Small intestine (tissue), 7 donors: ENCODE measurements around the gene RFX4. TPM values are rescaled to one million over a fixed set of nuclear protein-coding genes. Genes with fewer than 3 reads are reported as not detected.

ENCODE experiments used
- DNase-seq, 2 donors: peaks; one replicate each; pipeline versions ENCODE4 v3.0.0 to v3.0.0-alpha.2; 2013
- FAIRE-seq: peaks from 2 replicates; lab custom pipeline; 2012; peaks lifted over from hg19 to GRCh38; lab: Jason Lieb, UNC
- H3K27ac ChIP-seq, 3 donors: one replicate each; pipeline ENCODE4 v1.5.1; 2013; ENCODE audit warnings: low read length in 2 of 3, mild to moderate bottlenecking in 2 of 3, control low read depth in 1 of 3, inconsistent platforms in 1 of 3, low read depth in 1 of 3, moderate library complexity in 1 of 3
- H3K27me3 ChIP-seq, 3 donors: one replicate each; pipeline ENCODE4 v1.6.1; 2013; ENCODE audit warnings: low read length in 3 of 3, inconsistent platforms in 1 of 3; ENCODE audit not compliant: control insufficient read depth in 3 of 3, insufficient read depth in 3 of 3
- H3K36me3 ChIP-seq, 3 donors: one replicate each; pipeline ENCODE4 v1.6.1; 2013; ENCODE audit warnings: low read length in 3 of 3, inconsistent platforms in 1 of 3, low read depth in 1 of 3, mild to moderate bottlenecking in 1 of 3, moderate library complexity in 1 of 3; ENCODE audit not compliant: control insufficient read depth in 3 of 3, insufficient read depth in 2 of 3
- H3K4me1 ChIP-seq, 3 donors: one replicate each; pipeline ENCODE4 v1.6.1; 2013; ENCODE audit warnings: low read length in 2 of 3, inconsistent platforms in 1 of 3, low read depth in 1 of 3, mild to moderate bottlenecking in 1 of 3, moderate library complexity in 1 of 3; ENCODE audit not compliant: control insufficient read depth in 3 of 3, insufficient read depth in 2 of 3
- H3K4me3 ChIP-seq, 3 donors: one replicate each; pipeline ENCODE4 v1.5.1; 2013; ENCODE audit warnings: low read length in 3 of 3, control low read depth in 1 of 3, inconsistent platforms in 1 of 3, low read depth in 1 of 3, mild to moderate bottlenecking in 1 of 3, moderate library complexity in 1 of 3
- H3K9me3 ChIP-seq, 2 donors: one replicate each; pipeline ENCODE4 v1.6.1; 2013; ENCODE audit warnings: low read depth in 1 of 2, low read length in 1 of 2; ENCODE audit not compliant: control insufficient read depth in 2 of 2, insufficient read depth in 1 of 2
- whole genome bisulfite sequencing, 3 donors: extraction: QIAGEN DNeasy Blood & Tissue Kit; methylation state at CpG; one replicate each; pipeline ENCODE4 v1.1.7; 2013; 5-methylcytosine and 5-hydroxymethylcytosine counted together
- polyA plus RNA-seq, 4 donors: library from polyadenylated mRNA; stranded (reverse) in 3 of 4; unstranded in 1 of 4; fragments of 200-250 nt in 3 of 4; fragments of 120-200 nt in 1 of 4; gene quantifications; one replicate each; pipeline versions ENCODE4 v1.2.1 to v1.2.3, GENCODE V29; 2013
- donor health status: healthy with polysubstance abuse.
- donor health status: control.
- donor health status: control.
- donor health status: Bipolar disorder and iron deficiency.
- donor health status: healthy.

The RFX4 gene
- polyA plus RNA-seq, 4 donors = 0.03 to 0.09 TPM; not detected in 2

DNA sequence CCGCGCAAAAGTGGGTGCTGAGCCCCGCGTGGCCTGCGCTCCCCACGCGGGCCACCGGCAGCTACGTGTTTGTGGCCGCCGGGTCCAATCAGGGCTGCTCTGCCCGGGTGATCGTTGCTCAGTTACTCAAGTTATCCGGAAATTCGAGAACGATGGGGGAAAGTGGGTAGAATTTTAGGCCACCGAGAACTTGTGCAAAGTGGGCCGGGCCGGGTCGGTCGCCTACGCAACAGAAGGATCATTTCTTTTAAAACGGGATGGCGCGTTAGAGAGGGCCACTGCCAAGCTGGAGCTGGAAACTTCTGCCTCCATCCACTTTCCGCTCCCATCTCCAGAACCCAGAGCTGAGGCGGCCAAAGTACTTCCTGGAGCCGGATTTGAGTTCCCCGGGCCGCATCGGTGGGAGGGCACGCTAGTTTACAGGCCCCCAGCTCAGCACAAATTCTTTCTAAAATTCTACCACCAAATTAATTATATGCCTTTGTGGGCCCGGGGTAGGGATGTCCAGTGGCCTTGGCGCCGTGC is 3.5 kb downstream of the RFX4 start:
- DNase-seq (no peak), FAIRE-seq (no peak)
- H3K36me3 ChIP-seq = no peaks in the 10 kb centered on the region
- H3K27me3 ChIP-seq = peaks cover 22 to 90% (median 55%) of the 10 kb centered on the region in 3 donors
- no peak overlapping the region for H3K27ac ChIP-seq
- H3K4me3 ChIP-seq = no peak overlapping the region
- 1 to 5% (median 2%) methylated on average over 33 to 35 of the region's 35 CpGs for WGBS, 3 donors
- H3K4me1 ChIP-seq = peaks cover 0 to 13% (median 6%) of the 10 kb centered on the region in 3 donors
- no peaks in the 10 kb centered on the region for H3K9me3 ChIP-seq

DNA sequence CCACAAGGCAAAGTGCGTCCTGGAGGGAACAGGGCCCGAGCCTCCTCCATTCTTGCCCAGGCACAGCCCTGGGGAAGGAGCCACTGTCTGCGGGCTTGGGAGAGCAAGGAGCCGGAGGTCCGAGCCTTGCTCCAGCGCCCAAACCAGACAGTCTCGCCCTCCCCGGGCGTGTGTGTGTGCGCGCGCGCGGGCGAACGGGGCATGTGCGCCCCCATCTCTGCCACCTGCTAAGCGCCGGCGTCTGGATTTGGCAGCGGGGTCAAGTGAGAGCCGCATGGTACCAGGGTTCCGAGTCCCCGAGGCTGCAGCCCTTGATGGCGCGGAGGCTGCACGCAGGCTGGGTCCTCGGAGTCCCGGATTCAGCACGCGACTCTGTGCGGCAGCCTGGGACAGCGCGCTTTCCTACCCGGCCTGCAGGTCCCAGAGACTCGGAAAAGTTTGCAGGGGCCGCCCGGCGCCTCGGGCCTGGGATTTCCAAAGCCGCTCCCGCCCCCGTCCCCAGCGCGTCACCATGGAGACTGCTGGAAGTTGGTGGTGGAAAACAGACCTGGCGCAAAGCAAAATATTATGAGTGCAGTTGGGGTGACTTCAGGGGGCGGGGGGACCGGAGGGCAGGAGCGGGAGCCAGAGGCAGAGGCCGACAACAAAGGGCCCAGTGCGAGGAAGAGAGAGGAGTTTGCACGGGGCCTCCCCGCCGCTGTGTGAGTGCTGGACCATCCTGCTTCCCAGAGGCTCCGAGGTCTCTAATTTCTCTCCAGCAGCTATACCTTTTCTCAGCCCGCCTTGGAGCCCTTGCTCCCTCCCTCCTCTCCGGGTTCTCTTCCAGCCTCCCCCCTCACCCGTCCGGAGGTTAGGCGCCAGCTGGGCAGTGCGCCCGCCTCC is 4.2 kb downstream of the RFX4 start:
- no peak for FAIRE-seq
- Histone ChIP-seq H3K27ac (no peak overlapping the region), H3K4me1 (peaks cover 0 to 13% (median 6%) of the 10 kb centered on the region in 3 donors), H3K36me3 (no peaks in the 10 kb centered on the region), H3K27me3 (peaks cover 22 to 83% (median 53%) of the 10 kb centered on the region in 3 donors), H3K9me3 (no peaks in the 10 kb centered on the region), H3K4me3 (no peak overlapping the region)
- DNase-seq = no peak
- WGBS, 3 donors = 2 to 7% (median 6%) methylated on average over 58 to 62 of the region's 62 CpGs

DNA sequence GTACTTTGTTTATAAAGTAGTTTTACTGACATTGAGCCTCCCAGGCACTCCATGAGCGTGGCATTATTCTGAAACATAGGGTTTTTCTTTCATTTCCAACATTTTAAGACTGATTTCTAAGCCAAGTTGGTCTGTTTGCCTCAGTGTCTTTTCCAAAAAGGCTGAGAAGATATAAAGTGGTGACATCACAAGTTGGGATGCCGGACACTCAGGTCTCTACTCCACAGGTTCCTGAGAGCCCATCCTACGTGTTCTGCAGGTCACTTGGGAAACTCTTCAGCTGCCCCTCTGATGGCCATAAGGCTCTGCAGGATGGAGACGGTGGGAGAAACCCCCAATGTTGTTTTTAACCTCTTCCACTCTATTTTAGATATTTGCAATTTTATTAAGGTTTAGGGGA is 6.0 kb downstream of the RFX4 start:
- 39 to 42% (median 41%) methylated on average over 4 of the region's 4 CpGs for WGBS, 3 donors
- Histone ChIP-seq H3K27me3 (peaks cover 22 to 70% (median 47%) of the 10 kb centered on the region in 3 donors), H3K27ac (no peak overlapping the region), H3K36me3 (no peaks in the 10 kb centered on the region), H3K9me3 (no peaks in the 10 kb centered on the region), H3K4me3 (no peak overlapping the region), H3K4me1 (peaks cover 0 to 6% (median 2%) of the 10 kb centered on the region in 3 donors)
- DNase-seq (no peak), FAIRE-seq (no peak)

DNA sequence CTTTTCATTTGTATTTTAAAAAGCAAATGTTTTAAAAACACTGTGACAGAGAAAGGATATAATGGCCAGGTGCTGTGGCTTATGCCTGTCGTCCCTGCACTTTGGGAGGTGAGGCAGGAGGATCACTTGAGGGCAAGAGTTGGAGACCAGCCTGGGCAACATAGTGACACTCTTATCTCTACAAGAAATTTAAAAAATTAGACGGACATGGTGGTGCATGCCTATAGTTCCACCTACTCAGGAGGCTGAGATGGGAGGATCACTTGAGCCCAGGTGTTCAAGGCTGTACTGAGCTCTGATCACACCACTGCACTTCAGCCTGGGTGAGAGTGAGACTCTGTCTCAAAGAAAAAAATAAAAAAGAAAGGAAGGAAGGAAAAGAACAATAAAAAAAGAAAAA is 7.8 kb downstream of the RFX4 start:
- H3K27me3 ChIP-seq = peaks cover 22 to 66% (median 38%) of the 10 kb centered on the region in 3 donors

DNA sequence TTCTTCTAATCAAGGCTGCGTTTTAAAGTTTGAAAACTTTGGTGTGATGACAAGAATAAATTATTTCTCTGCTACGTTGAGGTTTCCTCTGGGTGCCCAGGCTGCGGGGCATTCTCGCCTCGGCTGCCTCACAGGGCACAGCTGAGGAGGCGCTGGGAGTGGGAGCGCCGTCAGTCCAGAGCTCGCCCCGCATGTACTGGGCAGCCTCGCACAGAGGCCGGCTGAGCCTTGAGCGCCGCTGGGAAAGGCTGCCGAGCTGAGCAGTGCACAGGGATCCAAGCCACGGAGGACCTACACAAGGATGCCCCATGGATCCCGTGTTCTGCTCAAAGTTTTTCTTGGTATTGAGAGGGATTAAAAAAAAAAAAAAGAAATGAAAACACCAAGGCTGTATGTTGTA is 11.6 kb downstream of the RFX4 start:
- Histone ChIP-seq H3K4me3 (no peak overlapping the region), H3K27me3 (peaks cover under 1 to 31% (median 8%) of the 10 kb centered on the region in 3 donors), H3K36me3 (no peaks in the 10 kb centered on the region), H3K27ac (no peak overlapping the region), H3K9me3 (no peaks in the 10 kb centered on the region), H3K4me1 (no peaks in the 10 kb centered on the region)
- 25 to 48% (median 38%) methylated on average over 17 of the region's 17 CpGs for WGBS, 3 donors
- no peak for DNase-seq
- FAIRE-seq = no peak

More for the DNA sequence above, 7.8 kb downstream of the RFX4 start:
- Histone ChIP-seq H3K36me3 (no peaks in the 10 kb centered on the region), H3K27ac (no peak overlapping the region), H3K4me3 (no peak overlapping the region), H3K9me3 (no peaks in the 10 kb centered on the region), H3K4me1 (peaks cover 0 to 6% (median 0%) of the 10 kb centered on the region in 3 donors)
- FAIRE-seq (no peak), DNase-seq (no peak)
- WGBS, 3 donors = 44 to 52% (median 45%) methylated on average over 2 of the region's 2 CpGs

DNA sequence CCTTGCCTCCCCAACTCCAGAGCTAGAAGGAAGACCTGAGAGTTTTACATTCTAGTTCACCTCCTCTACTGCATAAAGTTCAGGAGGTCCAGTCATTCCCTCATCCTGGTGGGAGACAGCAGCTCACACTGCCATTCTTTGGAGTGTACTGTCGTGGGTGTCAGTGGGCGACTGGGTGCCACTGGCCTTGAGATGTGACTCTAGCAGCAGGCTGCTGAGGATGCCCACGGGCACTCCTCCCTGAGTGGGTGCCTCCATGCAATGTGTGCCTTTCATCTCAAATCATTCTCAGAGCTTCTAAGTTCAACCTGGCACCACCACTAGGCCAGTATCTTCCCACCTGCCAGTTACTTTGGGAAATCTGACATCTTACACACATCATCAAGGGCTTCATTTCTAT is 12.5 kb downstream of the RFX4 start:
- FAIRE-seq (no peak), DNase-seq (no peak)
- WGBS, 3 donors = 84 to 92% (median 84%) methylated on average over 3 of the region's 3 CpGs
- Histone ChIP-seq H3K27me3 (peaks cover 0 to 27% (median 5%) of the 10 kb centered on the region in 3 donors), H3K27ac (no peak overlapping the region), H3K4me3 (no peak overlapping the region), H3K36me3 (no peaks in the 10 kb centered on the region), H3K4me1 (no peaks in the 10 kb centered on the region), H3K9me3 (no peaks in the 10 kb centered on the region)

DNA sequence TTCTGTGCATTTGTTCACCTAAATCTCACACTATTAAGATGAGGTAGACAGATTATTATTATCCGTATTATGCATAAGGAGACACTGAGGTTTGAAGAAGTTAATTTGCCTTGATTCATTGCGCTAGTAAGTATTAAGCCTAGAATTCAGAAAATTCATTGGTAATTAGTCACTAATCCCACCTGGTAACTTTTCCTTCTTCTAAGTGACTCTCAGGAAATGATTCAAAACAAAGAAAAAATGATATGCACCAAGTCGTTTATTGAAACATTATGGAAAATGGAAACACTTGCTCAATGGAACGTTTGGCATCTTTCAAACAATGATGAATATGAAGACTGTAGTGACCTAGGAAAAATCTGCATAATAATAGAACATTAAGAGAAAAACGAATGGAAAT is 15.2 kb downstream of the RFX4 start:
- DNase-seq (no peak), FAIRE-seq (no peak)
- WGBS, 3 donors = 54 to 64% (median 62%) methylated on average over 5 of the region's 5 CpGs
- H3K4me3 ChIP-seq = no peak overlapping the region
- H3K9me3 ChIP-seq = no peaks in the 10 kb centered on the region
- H3K27me3 ChIP-seq = peaks cover 0 to 18% (median 2%) of the 10 kb centered on the region in 3 donors
- no peak overlapping the region for H3K27ac ChIP-seq
- no peaks in the 10 kb centered on the region for H3K4me1 ChIP-seq
- no peaks in the 10 kb centered on the region for H3K36me3 ChIP-seq

DNA sequence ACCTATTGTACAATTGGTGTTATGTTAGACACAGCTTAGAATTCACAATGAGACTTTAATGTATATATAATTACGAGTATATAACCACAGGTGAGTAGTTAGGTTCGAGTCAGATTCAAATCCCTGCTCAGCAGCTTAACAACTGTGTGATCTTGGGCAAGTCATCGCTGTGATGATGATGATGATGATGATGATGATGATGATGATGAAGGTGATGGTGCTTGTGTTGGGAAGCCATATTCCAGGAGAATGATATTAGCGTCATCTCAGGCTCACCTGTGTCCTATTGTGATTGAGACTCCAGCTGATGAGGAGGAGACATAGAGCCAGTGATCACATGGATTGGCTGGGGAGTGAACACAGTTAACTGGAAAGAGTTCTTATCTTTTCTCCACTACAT is 16.5 kb downstream of the RFX4 start:
- Histone ChIP-seq H3K27me3 (peaks cover 0 to 14% (median 2%) of the 10 kb centered on the region in 3 donors), H3K4me3 (no peak overlapping the region), H3K4me1 (no peaks in the 10 kb centered on the region), H3K27ac (no peak overlapping the region), H3K36me3 (no peaks in the 10 kb centered on the region), H3K9me3 (no peaks in the 10 kb centered on the region)
- WGBS, 3 donors = 82 to 90% (median 84%) methylated on average over 4 of the region's 4 CpGs
- DNase-seq (no peak), FAIRE-seq (no peak)
